ENCODE results near the gene TMED7.
"Not testable (repeated sequence)": the region's sequence is repeated elsewhere in the genome, so short reads cannot be mapped to it uniquely, and the experiment has no call there.

TMED7 gene

DNA sequence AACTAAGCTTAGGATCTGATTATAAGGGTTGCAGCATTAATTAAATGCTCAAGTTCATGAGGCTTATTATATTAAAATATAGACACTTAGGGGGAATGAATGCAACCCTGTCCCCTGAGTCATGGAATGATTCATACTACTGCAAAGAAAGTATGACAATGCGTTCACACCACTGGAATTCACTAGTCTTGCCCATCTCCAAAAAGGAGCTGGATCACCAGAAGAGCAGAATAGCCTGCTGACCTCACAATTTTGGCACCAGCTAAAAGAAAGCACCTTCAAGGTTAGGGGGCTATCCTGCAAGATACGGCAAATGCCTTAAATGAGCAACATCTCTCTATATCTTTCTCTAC lies 32.0 kb upstream of the TMED7 start:
- DNase-seq (ENCODE audit: low read depth), result peak; percentile 91
- H3K4me3 ChIP-seq (ENCODE audit: control insufficient read depth, low read depth, low read length), result no peak overlapping the region
- TF ChIP-seq, protein P1, sequence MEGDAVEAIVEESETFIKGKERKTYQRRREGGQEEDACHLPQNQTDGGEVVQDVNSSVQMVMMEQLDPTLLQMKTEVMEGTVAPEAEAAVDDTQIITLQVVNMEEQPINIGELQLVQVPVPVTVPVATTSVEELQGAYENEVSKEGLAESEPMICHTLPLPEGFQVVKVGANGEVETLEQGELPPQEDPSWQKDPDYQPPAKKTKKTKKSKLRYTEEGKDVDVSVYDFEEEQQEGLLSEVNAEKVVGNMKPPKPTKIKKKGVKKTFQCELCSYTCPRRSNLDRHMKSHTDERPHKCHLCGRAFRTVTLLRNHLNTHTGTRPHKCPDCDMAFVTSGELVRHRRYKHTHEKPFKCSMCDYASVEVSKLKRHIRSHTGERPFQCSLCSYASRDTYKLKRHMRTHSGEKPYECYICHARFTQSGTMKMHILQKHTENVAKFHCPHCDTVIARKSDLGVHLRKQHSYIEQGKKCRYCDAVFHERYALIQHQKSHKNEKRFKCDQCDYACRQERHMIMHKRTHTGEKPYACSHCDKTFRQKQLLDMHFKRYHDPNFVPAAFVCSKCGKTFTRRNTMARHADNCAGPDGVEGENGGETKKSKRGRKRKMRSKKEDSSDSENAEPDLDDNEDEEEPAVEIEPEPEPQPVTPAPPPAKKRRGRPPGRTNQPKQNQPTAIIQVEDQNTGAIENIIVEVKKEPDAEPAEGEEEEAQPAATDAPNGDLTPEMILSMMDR (conservative IDR thresholded peaks at IDR 0.05; ENCODE audit: control insufficient read depth, insufficient read depth, low read depth, low read length), result no peak

DNA sequence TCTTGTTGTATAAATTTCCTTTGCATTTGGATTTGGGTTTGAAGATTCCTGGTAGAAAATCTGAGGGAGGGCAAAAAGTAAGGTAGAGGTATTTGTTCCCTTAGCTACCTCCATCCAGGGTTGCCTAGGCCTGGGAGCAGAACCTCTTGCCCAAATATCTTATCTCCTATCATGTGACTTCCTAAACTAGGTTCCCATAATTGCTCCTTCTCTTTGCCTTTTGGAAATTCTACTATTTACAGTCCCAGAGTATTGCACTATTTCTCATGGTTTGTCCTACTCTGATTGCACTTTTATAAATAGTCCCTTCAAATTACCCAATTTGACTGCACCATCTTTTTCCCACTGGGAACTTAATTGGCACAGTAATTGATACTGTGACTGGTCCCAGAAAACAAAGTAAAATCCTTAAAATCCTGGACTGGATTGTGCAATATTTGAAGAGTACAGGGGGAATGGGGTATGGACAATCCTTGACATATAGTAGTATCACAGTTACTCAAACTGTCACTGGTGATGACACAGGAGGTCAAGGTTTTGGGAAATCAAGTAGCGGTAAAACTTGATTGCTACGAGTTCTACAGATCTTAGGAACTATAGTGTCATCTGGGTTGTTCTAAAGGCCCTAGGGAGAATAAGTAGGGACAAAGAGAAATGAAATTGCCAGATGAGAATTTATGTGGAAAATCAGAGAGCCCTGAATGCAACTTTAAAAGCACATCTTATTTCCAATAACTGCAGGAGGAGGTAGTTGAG lies 31.5 kb upstream of the TMED7 start:
- H3K4me3 ChIP-seq (ENCODE audit: control insufficient read depth, low read depth, low read length), result no peak overlapping the region

DNA sequence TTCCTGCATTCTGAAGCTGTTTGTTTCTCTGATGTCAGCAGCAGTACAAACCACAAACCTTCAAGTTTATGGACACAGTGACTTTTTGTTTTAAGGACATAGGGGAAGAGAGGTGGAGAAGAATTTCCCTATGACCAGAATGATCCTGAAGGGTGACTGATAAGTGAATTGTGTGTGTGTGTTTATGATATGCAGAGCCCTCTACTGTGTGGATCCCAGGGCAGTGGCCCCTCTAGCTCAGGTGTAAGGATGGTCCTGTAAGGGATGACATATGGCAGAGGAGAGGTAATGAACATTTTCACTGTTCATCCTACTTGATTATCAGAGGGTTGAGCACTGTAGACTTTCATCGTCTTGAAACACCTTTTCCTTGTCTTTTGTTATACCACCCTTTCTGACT lies 30.6 kb upstream of the TMED7 start:
- H3K4me3 ChIP-seq (ENCODE audit: control insufficient read depth, low read depth, low read length), result no peak overlapping the region
- TF ChIP-seq, protein P1 (conservative IDR thresholded peaks at IDR 0.05; ENCODE audit: control insufficient read depth, insufficient read depth, low read depth, low read length), result no peak
- no peak for DNase-seq (ENCODE audit: low read depth)

More for the DNA sequence above, 31.5 kb upstream of the TMED7 start:
- no peak for DNase-seq (ENCODE audit: low read depth)
- TF ChIP-seq, protein P1 (conservative IDR thresholded peaks at IDR 0.05; ENCODE audit: control insufficient read depth, insufficient read depth, low read depth, low read length), result no peak

DNA sequence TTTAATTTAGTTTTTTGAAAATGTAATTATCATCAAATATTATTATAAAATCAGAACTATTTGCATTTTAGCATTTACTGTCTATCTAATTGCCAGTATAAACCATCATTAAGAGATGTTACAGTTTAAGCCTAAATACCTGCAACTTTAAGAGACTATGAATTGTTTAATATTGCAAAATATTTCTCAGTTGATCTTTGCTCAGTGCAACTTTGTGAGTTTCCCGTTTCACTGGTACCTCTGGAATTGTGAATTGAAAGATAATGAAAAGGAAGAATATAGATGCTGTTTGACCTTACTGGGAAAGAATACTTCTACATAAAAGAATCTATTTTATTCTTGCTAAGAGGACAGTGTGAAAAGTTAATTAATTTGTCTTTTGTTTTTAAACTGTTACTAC lies 30.2 kb upstream of the TMED7 start:
- no peak for DNase-seq (ENCODE audit: low read depth)
- TF ChIP-seq, protein P1 (conservative IDR thresholded peaks at IDR 0.05; ENCODE audit: control insufficient read depth, insufficient read depth, low read depth, low read length), result no peak
- no peak overlapping the region for H3K4me3 ChIP-seq (ENCODE audit: control insufficient read depth, low read depth, low read length)

DNA sequence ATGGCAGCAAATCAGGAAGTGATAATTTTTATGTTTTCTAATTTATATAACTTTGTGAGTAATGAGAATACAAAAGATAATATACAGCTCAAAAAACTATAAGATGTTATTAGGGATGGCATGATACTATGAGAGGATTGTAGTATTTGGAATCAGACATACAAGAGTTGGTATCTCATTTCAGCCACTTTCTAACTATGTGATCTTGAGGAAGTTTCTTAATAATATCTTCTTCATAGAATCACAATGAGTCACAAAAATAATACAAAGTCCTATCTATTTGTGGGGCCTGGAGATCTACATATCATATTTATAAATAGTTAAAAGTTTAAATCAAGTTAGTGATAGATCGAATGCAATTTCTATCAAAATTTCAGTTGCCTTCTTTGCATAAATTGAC lies 23.7 kb upstream of the TMED7 start:
- no peak overlapping the region for H3K4me3 ChIP-seq (ENCODE audit: control insufficient read depth, low read depth, low read length)
- DNase-seq (ENCODE audit: low read depth), result no peak
- TF ChIP-seq, protein P1 (conservative IDR thresholded peaks at IDR 0.05; ENCODE audit: control insufficient read depth, insufficient read depth, low read depth, low read length), result no peak

DNA sequence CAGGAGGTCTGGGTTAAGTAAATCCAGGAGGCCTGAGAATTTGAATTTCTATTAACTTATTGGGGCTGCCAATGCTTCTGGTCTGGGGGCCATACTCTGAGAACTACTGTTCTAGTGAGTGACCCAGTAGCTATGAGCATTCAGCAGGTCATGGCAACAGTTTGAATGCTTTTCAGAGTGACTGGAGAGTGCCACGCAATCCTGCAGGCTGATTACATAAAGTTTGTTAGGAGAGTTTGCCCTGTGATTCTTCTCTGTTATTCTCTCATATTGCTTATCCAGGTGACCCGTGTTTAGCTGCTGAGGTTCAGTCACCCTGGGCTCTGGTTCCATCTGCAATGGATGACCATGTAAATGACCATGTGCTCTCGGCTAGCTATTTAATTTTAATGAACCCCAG lies 22.2 kb upstream of the TMED7 start:
- H3K4me3 ChIP-seq (ENCODE audit: control insufficient read depth, low read depth, low read length), result no peak overlapping the region
- no peak for DNase-seq (ENCODE audit: low read depth)
- TF ChIP-seq, protein P1 (conservative IDR thresholded peaks at IDR 0.05; ENCODE audit: control insufficient read depth, insufficient read depth, low read depth, low read length), result no peak

DNA sequence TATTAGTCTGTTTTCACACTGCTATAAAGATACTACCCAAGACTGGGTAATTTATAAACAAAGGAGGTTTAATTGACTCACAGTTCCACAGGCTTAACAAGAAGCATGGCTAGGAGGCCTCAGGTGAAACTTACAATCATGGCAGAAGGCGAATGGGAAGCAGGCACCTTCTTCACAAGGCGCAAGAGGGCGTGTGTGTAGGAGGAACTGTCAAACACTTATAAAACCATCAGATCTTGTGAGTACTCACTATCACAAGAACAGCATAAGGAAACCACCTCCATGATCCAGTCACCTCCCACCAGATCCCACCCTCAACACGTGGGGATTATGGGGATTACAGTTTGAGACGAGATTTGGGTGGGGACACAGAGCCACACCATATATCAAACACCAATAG lies 19.6 kb upstream of the TMED7 start:
- not testable (repeated sequence) for H3K4me3 ChIP-seq (ENCODE audit: control insufficient read depth, low read depth, low read length); DNase-seq (ENCODE audit: low read depth)
